Tibial nerve (tissue), 4 donors: ENCODE results near the gene IL25.

Experiments used
- EP300 ChIP-seq, 2 donors: sonication (generic); formaldehyde crosslinking; IDR thresholded peaks; one replicate each; pipeline ENCODE4 v1.6.1; 2017; ENCODE audit warnings: antibody characterized with exemption in 2 of 2, mild to moderate bottlenecking in 1 of 2
- TF ChIP-seq, protein P1 (sequence below), 5 experiments: fragments of 200-600 bp in 3 of 5; fragments of 450-650 bp in 2 of 5; sonication (generic) in 3 of 5; IDR thresholded peaks; one replicate each; pipeline ENCODE4 v1.5.1; 2016 to 2019; ENCODE audit warnings: antibody characterized with exemption in 5 of 5, mild to moderate bottlenecking in 3 of 5, moderate library complexity in 2 of 5

DNA sequence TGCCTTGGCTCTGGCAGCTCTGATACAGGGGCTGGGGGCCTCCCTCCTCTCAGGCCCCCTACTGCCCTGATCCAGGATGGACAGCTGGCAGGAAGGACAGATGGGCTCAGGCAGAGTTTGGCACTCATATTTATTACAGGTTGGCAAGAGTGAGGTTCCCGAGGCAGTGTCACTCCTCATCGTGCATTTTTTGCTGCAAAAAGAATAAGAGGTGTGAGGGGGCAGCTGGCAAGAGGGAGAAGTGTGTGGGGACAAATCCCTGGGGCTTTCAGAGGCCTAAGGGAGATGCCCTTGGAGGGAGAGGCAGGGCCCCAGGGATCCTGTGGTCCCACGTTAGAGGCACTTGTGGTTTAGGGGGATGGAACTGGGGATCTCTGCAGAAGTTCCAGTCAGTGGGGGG, 9.3 kb downstream of the IL25 start:
- TF ChIP-seq, protein P1, sequence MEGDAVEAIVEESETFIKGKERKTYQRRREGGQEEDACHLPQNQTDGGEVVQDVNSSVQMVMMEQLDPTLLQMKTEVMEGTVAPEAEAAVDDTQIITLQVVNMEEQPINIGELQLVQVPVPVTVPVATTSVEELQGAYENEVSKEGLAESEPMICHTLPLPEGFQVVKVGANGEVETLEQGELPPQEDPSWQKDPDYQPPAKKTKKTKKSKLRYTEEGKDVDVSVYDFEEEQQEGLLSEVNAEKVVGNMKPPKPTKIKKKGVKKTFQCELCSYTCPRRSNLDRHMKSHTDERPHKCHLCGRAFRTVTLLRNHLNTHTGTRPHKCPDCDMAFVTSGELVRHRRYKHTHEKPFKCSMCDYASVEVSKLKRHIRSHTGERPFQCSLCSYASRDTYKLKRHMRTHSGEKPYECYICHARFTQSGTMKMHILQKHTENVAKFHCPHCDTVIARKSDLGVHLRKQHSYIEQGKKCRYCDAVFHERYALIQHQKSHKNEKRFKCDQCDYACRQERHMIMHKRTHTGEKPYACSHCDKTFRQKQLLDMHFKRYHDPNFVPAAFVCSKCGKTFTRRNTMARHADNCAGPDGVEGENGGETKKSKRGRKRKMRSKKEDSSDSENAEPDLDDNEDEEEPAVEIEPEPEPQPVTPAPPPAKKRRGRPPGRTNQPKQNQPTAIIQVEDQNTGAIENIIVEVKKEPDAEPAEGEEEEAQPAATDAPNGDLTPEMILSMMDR (IDR thresholded peaks at IDR 0.05) = no peak
- TF ChIP-seq EP300 (IDR thresholded peaks at IDR 0.05) = no peak
